PC-9 (cell line): ENCODE data around the gene CPE. TPM values are rescaled to one million over a fixed set of nuclear protein-coding genes. Genes with fewer than 3 reads are reported as not detected.

Experiments used
- BruUV-seq: library from RNA; stranded (reverse); fragments of 400-500 nt; replicated peaks from 2 replicates; lab custom pipeline; 2021; lab: Mats Ljungman, UMichigan
- CTCF ChIA-PET: fragments of 300-600 bp; sonication (Branson Sonifier 250); formaldehyde crosslinking; loops from one replicate; lab custom pipeline; 2022; ENCODE audit warnings: antibody characterized with exemption; lab: Charles Lee
- POLR2A ChIA-PET: fragments of 300-600 bp; sonication (Branson Sonifier 250); formaldehyde crosslinking; loops from one replicate; lab custom pipeline; 2022; ENCODE audit warnings: antibody characterized with exemption; ENCODE audit not compliant: unreplicated experiment; lab: Charles Lee
- DNase-seq, 2 experiments: peaks; one replicate each; pipeline versions ENCODE4 v3.0.0 to v3.0.0-alpha.2; 2015 to 2022; ENCODE audit warnings: mixed read lengths in 1 of 2
- H2AFZ ChIP-seq: fragments of 200-600 bp; sonication (generic); 2 replicates; pipeline ENCODE4 v1.8.1; 2017; ENCODE audit warnings: antibody characterized with exemption
- H3F3A ChIP-seq: fragments of 200-600 bp; sonication (generic); 2 replicates; pipeline ENCODE4 v1.8.1; 2017; ENCODE audit warnings: antibody characterized with exemption, mild to moderate bottlenecking, low read depth; ENCODE audit not compliant: insufficient read depth
- H3K27ac ChIP-seq: fragments of 200-600 bp; sonication (generic); 2 replicates; pipeline ENCODE4 v1.6.1; 2016; ENCODE audit warnings: mixed run types
- H3K27me3 ChIP-seq: fragments of 200-600 bp; sonication (generic); 2 replicates; pipeline ENCODE4 v1.6.1; 2016; ENCODE audit warnings: low read depth, mixed run types; ENCODE audit not compliant: insufficient read depth
- H3K36me3 ChIP-seq: fragments of 200-600 bp; sonication (generic); 2 replicates; pipeline ENCODE4 v1.6.1; 2016; ENCODE audit warnings: low read depth, mixed run types
- H3K4me1 ChIP-seq: fragments of 200-600 bp; sonication (generic); replicated peaks from 2 replicates; pipeline ENCODE4 v1.6.1; 2016; ENCODE audit warnings: mixed run types; ENCODE audit not compliant: insufficient read depth
- H3K4me2 ChIP-seq: fragments of 200-600 bp; sonication (generic); 2 replicates; pipeline ENCODE4 v1.6.1; 2017; ENCODE audit warnings: mixed run types
- H3K4me3 ChIP-seq: fragments of 200-600 bp; sonication (generic); 2 replicates; pipeline ENCODE4 v1.6.1; 2016; ENCODE audit warnings: mixed run types
- H3K79me2 ChIP-seq: fragments of 200-600 bp; sonication (generic); 2 replicates; pipeline ENCODE4 v1.6.1; 2017; ENCODE audit warnings: low read depth, mixed run types
- H3K9me2 ChIP-seq: fragments of 200-600 bp; sonication (generic); 2 replicates; pipeline ENCODE4 v1.8.1; 2017; ENCODE audit warnings: mild to moderate bottlenecking; ENCODE audit not compliant: insufficient read depth
- H3K9me3 ChIP-seq: fragments of 200-600 bp; sonication (generic); 2 replicates; pipeline ENCODE4 v1.8.1; 2016; ENCODE audit warnings: low read depth; ENCODE audit not compliant: insufficient read depth
- H4K20me1 ChIP-seq: fragments of 200-600 bp; sonication (generic); 2 replicates; pipeline ENCODE4 v1.8.1; 2017; ENCODE audit not compliant: insufficient read depth
- EZH2 ChIP-seq: fragments of 200-600 bp; sonication (generic); IDR thresholded peaks from 2 replicates; pipeline ENCODE4 v1.8.0; 2017; ENCODE audit warnings: antibody characterized with exemption, low read depth
- intact Hi-C: fragments of 100-400 bp; cut with micrococcal nuclease; formaldehyde crosslinking; loops from one replicate; pipeline ENCODE4 v1.10.0; 2022; ENCODE audit not compliant: unreplicated experiment
- total RNA-seq: library from RNA; stranded (reverse); gene quantifications from 2 replicates; pipeline ENCODE4 v1.2.3, GENCODE V29; 2021
- TF ChIP-seq, protein P1 (sequence below): fragments of 200-600 bp; sonication (generic); conservative IDR thresholded peaks from 2 replicates; pipeline ENCODE4 v1.6.1; 2017; ENCODE audit warnings: mixed run types, antibody characterized with exemption, mild to moderate bottlenecking, moderate library complexity

Gene CPE
- total RNA-seq, 1 experiment from 2014 or later = 1.3 TPM

DNA sequence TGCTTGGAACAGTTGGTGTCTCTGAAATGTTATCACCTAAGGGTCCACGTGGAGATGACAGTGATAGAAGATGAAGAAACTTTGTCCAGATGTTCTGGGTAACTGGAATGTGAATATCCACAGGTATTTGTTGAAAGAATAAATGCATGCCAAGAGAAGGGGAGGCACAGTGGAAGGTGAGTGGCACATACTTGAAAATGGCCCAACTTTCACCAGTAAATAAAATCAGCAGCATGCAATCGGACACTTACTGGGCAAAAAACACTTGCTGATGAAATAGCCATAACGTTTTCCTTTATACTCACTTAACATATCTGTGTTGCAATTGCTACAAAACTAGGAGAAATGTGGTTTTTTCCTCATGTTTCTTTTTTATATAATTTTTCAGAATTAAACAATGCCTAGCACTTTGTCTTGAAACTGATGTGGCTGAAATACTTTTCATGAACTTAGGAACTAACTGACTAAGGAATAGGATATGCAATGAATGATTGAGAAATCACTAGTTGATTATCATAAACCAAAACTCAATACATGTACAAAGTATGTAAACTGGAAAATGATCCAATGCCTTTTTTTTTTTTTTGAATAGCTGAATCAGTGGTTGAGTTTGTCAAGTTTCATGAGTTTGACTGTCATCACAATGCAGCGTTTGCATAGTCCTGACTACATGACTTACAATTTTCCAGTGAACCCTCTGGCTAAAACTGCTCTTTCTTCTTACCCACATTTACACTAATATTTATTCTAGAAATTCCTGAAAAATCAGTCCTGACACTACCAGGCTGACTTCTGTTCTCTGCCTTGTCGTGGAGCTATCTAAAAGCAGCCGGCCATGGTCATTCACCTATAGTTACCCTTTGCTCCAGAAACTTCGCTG lies 127.4 kb downstream of the CPE start:
- H3K4me2 ChIP-seq = no peak overlapping the region
- H2AFZ ChIP-seq = no peak overlapping the region
- no peak overlapping the region for H3K4me3 ChIP-seq
- no peaks in the 10 kb centered on the region for H3K79me2 ChIP-seq
- no peaks in the 10 kb centered on the region for H3K27me3 ChIP-seq
- no peaks in the 10 kb centered on the region for H3K9me3 ChIP-seq
- TF ChIP-seq EZH2 = no peak
- TF ChIP-seq, protein P1, sequence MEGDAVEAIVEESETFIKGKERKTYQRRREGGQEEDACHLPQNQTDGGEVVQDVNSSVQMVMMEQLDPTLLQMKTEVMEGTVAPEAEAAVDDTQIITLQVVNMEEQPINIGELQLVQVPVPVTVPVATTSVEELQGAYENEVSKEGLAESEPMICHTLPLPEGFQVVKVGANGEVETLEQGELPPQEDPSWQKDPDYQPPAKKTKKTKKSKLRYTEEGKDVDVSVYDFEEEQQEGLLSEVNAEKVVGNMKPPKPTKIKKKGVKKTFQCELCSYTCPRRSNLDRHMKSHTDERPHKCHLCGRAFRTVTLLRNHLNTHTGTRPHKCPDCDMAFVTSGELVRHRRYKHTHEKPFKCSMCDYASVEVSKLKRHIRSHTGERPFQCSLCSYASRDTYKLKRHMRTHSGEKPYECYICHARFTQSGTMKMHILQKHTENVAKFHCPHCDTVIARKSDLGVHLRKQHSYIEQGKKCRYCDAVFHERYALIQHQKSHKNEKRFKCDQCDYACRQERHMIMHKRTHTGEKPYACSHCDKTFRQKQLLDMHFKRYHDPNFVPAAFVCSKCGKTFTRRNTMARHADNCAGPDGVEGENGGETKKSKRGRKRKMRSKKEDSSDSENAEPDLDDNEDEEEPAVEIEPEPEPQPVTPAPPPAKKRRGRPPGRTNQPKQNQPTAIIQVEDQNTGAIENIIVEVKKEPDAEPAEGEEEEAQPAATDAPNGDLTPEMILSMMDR = no peak
- ChIA-PET POLR2A (no interaction called here), CTCF (no interaction called here)
- DNase-seq = peak in 1 of 2 experiments; percentile 1
- intact Hi-C loops = no loop called here
- no peaks in the 10 kb centered on the region for H4K20me1 ChIP-seq
- peaks cover 15% of the 10 kb centered on the region for H3K4me1 ChIP-seq
- no peaks in the 10 kb centered on the region for H3F3A ChIP-seq
- H3K9me2 ChIP-seq = no peaks in the 10 kb centered on the region
- no peak overlapping the region for H3K27ac ChIP-seq
- H3K36me3 ChIP-seq = no peaks in the 10 kb centered on the region
- BruUV-seq = no TSS peak

DNA sequence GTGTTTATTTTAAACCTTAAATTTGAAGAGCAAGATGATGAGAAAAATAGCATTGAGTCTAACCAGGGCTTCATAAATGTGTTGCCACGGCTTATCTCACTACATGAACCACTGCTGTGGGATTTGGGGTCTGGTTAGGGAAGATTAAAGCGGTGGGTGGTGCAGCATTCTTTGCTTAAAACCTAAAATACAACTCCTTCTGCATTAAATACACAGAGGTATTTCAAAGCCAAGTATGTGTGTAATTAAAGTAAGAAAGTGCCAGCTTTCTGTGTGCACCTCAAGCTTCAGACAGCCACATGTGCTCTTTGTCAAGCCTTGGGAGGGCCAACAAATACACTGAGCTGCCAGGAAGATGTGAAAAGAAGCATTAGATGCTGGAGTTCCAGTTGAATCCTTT lies 128.0 kb downstream of the CPE start:
- CTCF ChIA-PET = no interaction called here
- Histone ChIP-seq H3K4me3 (no peak overlapping the region), H4K20me1 (no peaks in the 10 kb centered on the region)

DNA sequence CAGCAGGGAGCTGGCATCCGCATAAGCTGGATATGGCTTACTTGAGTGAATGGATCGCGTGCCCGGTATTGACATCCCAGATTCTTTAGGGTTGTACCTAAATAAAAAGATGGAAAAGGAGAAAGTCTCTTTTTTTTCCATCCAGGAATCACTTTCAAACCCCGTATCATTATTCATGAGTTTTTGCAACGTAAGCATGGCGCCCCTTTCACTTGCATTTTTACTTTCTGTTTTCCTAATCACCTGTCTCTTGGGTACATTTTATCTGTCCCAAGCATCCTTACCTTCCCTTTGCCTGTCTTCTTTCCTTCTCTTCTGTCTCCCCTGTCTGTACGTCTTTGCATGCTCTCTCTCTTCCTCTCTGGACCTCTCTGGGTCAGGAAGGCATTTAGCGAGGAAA lies 128.6 kb downstream of the CPE start:
- no peaks in the 10 kb centered on the region for H3K36me3 ChIP-seq
- no peaks in the 10 kb centered on the region for H4K20me1 ChIP-seq
- no peaks in the 10 kb centered on the region for H3K9me3 ChIP-seq
- H3K4me3 ChIP-seq = no peak overlapping the region
- H2AFZ ChIP-seq = no peak overlapping the region
- intact Hi-C loops = no loop called here
- no peaks in the 10 kb centered on the region for H3K27me3 ChIP-seq
- H3K79me2 ChIP-seq = no peaks in the 10 kb centered on the region
- H3K4me1 ChIP-seq = peaks cover 13% of the 10 kb centered on the region
- ChIA-PET CTCF (no interaction called here), POLR2A (no interaction called here)
- BruUV-seq = no TSS peak
- H3K27ac ChIP-seq = no peak overlapping the region
- no peaks in the 10 kb centered on the region for H3K9me2 ChIP-seq
- no peak for TF ChIP-seq EZH2
- TF ChIP-seq, protein P1 = no peak
- no peak for DNase-seq
- H3K4me2 ChIP-seq = no peak overlapping the region
- H3F3A ChIP-seq = no peaks in the 10 kb centered on the region

More for the DNA sequence above, 128.0 kb downstream of the CPE start:
- no peak overlapping the region for H3K4me2 ChIP-seq
- H3K27me3 ChIP-seq = no peaks in the 10 kb centered on the region
- no peaks in the 10 kb centered on the region for H3K79me2 ChIP-seq
- no peak overlapping the region for H2AFZ ChIP-seq
- TF ChIP-seq, protein P1 = no peak
- no peak for TF ChIP-seq EZH2
- H3K4me1 ChIP-seq = peaks cover 15% of the 10 kb centered on the region
- no peaks in the 10 kb centered on the region for H3K36me3 ChIP-seq
- POLR2A ChIA-PET = no interaction called here
- intact Hi-C loops = no loop called here
- H3K9me3 ChIP-seq = no peaks in the 10 kb centered on the region
- H3K27ac ChIP-seq = no peak overlapping the region
- no peaks in the 10 kb centered on the region for H3K9me2 ChIP-seq
- no TSS peak for BruUV-seq
- no peaks in the 10 kb centered on the region for H3F3A ChIP-seq
- no peak for DNase-seq
